SJSA1 (cell line): ENCODE measurements around the gene POLDIP2. TPM values are rescaled to one million over a fixed set of nuclear protein-coding genes. Genes with fewer than 3 reads are reported as not detected.

Experiments used
- DNase-seq, 2 experiments: peaks; one replicate each; pipeline ENCODE4 v3.0.0-alpha.2; 2015 to 2020; ENCODE audit warnings: low spot score in 2 of 2, low read depth in 1 of 2
- H3K27ac ChIP-seq: fragments of 250-450 bp; sonication (Bioruptor Pico); 2 replicates; pipeline ENCODE4 v1.5.1; 2020; ENCODE audit warnings: mild to moderate bottlenecking, moderate library complexity
- H3K27me3 ChIP-seq: fragments of 250-450 bp; sonication (Bioruptor Pico); replicated peaks from 2 replicates; pipeline ENCODE4 v1.5.1; 2020; ENCODE audit warnings: mild to moderate bottlenecking, moderate library complexity
- H3K36me3 ChIP-seq: fragments of 250-450 bp; sonication (Bioruptor Pico); 2 replicates; pipeline ENCODE4 v1.5.1; 2020; ENCODE audit warnings: mild to moderate bottlenecking
- H3K4me1 ChIP-seq: fragments of 250-450 bp; sonication (Bioruptor Pico); replicated peaks from 2 replicates; pipeline ENCODE4 v1.6.1; 2021; ENCODE audit warnings: mild to moderate bottlenecking
- H3K4me3 ChIP-seq: fragments of 250-450 bp; sonication (Bioruptor Pico); 2 replicates; pipeline ENCODE4 v1.5.1; 2020; ENCODE audit warnings: mild to moderate bottlenecking
- H3K9me3 ChIP-seq: fragments of 250-450 bp; sonication (Bioruptor Pico); replicated peaks from 2 replicates; pipeline ENCODE4 v1.5.1; 2020; ENCODE audit warnings: mild to moderate bottlenecking
- total RNA-seq: library from RNA; depleted of rRNA; stranded (reverse); fragments of >200 nt; shearing (Covaris generic); gene quantifications from 2 replicates; pipeline ENCODE4 v1.2.3, GENCODE V29; 2014

POLDIP2 gene
- total RNA-seq, 1 experiment from 2014 or later, result 110 TPM

GRCh38 chr17:28396635-28397239 lies 39.4 kb upstream of the POLDIP2 start:
- Histone ChIP-seq H3K27ac (no peak overlapping the region), H3K4me1 (no peaks in the 10 kb centered on the region), H3K4me3 (no peak overlapping the region), H3K36me3 (0 out of 2 replicates have a peak, but pooled peaks cover 3% of the 10 kb centered on the region), H3K27me3 (no peaks in the 10 kb centered on the region), H3K9me3 (no peaks in the 10 kb centered on the region)
- DNase-seq, result no peak

- Histone ChIP-seq H3K4me1 (no peaks in the 10 kb centered on the region), H3K27ac (no peak overlapping the region), H3K4me3 (no peak overlapping the region), H3K9me3 (no peaks in the 10 kb centered on the region), H3K27me3 (no peaks in the 10 kb centered on the region), H3K36me3 (0 out of 2 replicates have a peak, but pooled peaks cover 3% of the 10 kb centered on the region)
- no peak for DNase-seq
These were observed 38.6 kb upstream of the POLDIP2 start for GRCh38 chr17:28395968-28396367.

GRCh38 chr17:28395426-28395825 lies 38.1 kb upstream of the POLDIP2 start:
- H3K4me3 ChIP-seq, result no peak overlapping the region
- no peaks in the 10 kb centered on the region for H3K4me1 ChIP-seq
- DNase-seq, result no peak
- peaks cover 8% of the 10 kb centered on the region; the same call in 1 of the 2 replicates for H3K36me3 ChIP-seq
- no peaks in the 10 kb centered on the region for H3K9me3 ChIP-seq
- no peak overlapping the region for H3K27ac ChIP-seq
- H3K27me3 ChIP-seq, result no peaks in the 10 kb centered on the region

DNA sequence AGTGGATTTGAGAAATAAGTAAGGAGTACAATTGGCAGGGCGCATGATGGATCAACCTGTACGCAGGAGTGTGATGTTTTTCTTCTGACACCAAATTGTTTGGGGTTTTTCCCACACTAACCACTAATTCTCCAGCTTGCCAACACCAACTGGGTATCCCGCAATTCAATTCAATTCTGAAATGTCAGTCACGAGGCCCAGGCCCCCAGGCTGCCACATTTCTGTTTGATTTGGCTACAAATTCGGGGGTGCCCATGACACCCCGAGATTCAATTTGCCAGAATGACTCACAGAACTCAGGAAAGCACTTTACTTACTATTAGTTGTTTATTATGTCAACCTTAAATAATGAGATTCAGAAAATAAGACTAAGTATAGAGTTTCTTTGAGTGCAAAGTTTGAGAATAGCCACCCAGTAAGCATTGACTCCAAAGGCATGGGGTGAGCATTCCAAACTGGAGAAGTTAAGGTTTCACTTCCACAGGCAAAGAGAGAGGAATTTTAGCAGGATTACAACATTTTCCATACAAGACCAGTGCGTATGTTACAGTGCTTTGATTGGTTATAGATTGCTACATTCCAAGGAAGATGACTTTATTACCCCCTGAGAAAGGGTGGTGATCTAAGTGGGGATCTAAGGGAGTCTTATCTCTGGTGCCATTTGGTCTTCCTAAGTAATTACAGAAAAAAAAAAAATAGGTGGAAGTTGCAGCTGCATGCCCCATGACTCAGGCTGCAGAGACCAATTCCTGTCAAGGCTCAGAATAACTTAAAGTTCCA lies 37.2 kb upstream of the POLDIP2 start:
- no peak for DNase-seq
- Histone ChIP-seq H3K4me1 (no peaks in the 10 kb centered on the region), H3K4me3 (no peak overlapping the region), H3K27ac (no peak overlapping the region), H3K9me3 (no peaks in the 10 kb centered on the region), H3K36me3 (peaks cover 14% of the 10 kb centered on the region), H3K27me3 (no peaks in the 10 kb centered on the region)

DNA sequence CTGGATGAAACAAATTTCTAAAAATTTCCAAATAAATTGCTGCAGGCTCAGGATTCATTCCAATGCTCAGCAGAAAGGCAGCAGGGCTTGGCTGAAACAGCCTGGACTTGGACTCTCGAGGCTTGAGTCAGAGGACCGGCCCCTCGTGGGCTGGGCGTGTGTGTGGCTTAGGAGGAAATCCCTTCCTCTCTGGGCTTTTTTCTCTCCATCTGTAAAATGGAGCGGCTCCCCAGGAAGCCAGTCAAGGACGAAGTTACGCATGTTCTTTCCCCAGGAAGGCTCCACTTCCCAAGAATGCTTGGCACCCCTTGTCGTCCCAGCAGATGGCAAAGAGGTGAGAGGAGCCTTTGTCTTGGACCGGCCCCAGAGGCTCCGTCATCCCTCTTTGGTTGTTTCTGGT lies 35.2 kb upstream of the POLDIP2 start:
- DNase-seq, result no peak
- no peaks in the 10 kb centered on the region for H3K27me3 ChIP-seq
- H3K27ac ChIP-seq, result no peak overlapping the region
- H3K4me1 ChIP-seq, result no peaks in the 10 kb centered on the region
- H3K36me3 ChIP-seq, result peaks cover 16% of the 10 kb centered on the region
- no peak overlapping the region for H3K4me3 ChIP-seq
- no peaks in the 10 kb centered on the region for H3K9me3 ChIP-seq

- Histone ChIP-seq H3K27me3 (no peaks in the 10 kb centered on the region), H3K4me1 (no peaks in the 10 kb centered on the region), H3K36me3 (peaks cover 16% of the 10 kb centered on the region)
These were observed 34.1 kb upstream of the POLDIP2 start for GRCh38 chr17:28391401-28391800.

DNA sequence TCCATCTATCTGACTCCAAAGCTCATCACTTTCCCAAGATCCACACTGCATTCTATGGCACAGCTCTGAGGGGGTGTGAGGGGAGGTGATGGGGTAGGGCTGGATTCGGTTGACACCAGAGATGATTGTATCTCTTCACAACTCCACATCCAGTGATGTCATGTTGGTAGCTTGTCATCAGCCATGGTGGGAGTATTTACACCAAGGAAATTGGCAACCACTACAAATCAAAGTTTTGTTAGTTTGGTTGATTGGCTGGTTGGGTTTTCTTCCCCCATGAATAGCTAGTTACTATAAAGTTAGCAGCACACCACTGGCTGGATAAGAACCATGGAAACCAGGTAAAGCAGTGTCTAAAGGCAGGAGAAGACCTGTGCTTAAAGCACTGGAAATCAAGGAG lies 33.7 kb upstream of the POLDIP2 start:
- Histone ChIP-seq H3K4me1 (no peaks in the 10 kb centered on the region), H3K9me3 (no peaks in the 10 kb centered on the region), H3K36me3 (peaks cover 16% of the 10 kb centered on the region), H3K27me3 (no peaks in the 10 kb centered on the region), H3K27ac (no peak overlapping the region), H3K4me3 (no peak overlapping the region)
- no peak for DNase-seq

More at GRCh38 chr17:28391401-28391800, 34.1 kb upstream of the POLDIP2 start:
- Histone ChIP-seq H3K9me3 (no peaks in the 10 kb centered on the region), H3K4me3 (no peak overlapping the region), H3K27ac (no peak overlapping the region)
- DNase-seq, result no peak

DNA sequence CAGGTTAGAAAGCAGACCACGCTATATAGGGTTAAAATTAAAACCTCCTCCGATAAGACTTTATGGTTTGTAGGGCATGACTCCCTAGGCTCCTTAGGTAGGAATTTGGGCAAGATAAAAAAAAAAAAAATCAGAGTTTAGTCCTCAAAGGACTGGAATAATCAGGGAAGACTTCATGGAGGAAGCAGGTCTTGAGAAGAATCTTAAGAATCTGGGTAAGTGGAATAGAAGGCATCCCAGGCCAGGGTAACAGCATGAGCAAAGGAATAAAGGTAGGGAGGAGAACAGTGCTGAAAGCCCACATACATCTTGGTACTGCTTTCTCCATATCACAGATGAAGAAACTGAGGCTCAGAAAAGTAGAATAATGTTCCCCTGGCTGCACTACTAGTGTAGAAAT lies 33.2 kb upstream of the POLDIP2 start:
- peaks cover 16% of the 10 kb centered on the region for H3K36me3 ChIP-seq
- no peaks in the 10 kb centered on the region for H3K9me3 ChIP-seq
- no peak overlapping the region for H3K4me3 ChIP-seq
- no peaks in the 10 kb centered on the region for H3K27me3 ChIP-seq
- no peak overlapping the region for H3K27ac ChIP-seq
- DNase-seq, result no peak
- H3K4me1 ChIP-seq, result no peaks in the 10 kb centered on the region

DNA sequence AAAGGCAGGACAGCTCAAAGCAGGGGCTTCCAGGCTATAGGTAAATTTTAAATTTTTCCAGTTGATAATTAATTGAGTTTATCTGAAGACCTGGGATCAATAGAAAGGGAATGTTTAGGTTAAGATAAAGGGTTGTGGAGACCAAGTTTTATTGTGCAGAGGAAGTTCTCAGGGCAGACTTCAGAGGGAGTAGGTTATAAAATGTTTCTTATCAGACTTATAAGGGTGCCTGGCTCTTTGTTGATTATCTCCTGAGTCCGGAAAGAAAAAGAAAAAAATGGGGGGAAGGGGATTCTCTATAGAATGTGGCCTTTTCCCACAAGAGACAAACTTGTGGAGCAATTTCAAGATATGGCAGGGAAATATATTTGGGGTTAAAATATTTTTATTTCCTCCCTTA lies 32.8 kb upstream of the POLDIP2 start:
- H3K36me3 ChIP-seq, result peaks cover 16% of the 10 kb centered on the region
- no peak overlapping the region for H3K4me3 ChIP-seq
- no peaks in the 10 kb centered on the region for H3K9me3 ChIP-seq
- DNase-seq, result no peak
- no peaks in the 10 kb centered on the region for H3K27me3 ChIP-seq
- no peaks in the 10 kb centered on the region for H3K4me1 ChIP-seq
- no peak overlapping the region for H3K27ac ChIP-seq

GRCh38 chr17:28388106-28388505 lies 30.8 kb upstream of the POLDIP2 start:
- Histone ChIP-seq H3K9me3 (no peaks in the 10 kb centered on the region), H3K27ac (no peak overlapping the region), H3K27me3 (no peaks in the 10 kb centered on the region), H3K4me1 (no peaks in the 10 kb centered on the region), H3K36me3 (peaks cover 17% of the 10 kb centered on the region), H3K4me3 (no peak overlapping the region)
- DNase-seq, result no peak

GRCh38 chr17:28386391-28386790 lies 29.1 kb upstream of the POLDIP2 start:
- Histone ChIP-seq H3K4me3 (no peak overlapping the region), H3K9me3 (no peaks in the 10 kb centered on the region), H3K27me3 (no peaks in the 10 kb centered on the region), H3K36me3 (peaks cover 17% of the 10 kb centered on the region), H3K4me1 (no peaks in the 10 kb centered on the region), H3K27ac (no peak overlapping the region)
- no peak for DNase-seq

DNA sequence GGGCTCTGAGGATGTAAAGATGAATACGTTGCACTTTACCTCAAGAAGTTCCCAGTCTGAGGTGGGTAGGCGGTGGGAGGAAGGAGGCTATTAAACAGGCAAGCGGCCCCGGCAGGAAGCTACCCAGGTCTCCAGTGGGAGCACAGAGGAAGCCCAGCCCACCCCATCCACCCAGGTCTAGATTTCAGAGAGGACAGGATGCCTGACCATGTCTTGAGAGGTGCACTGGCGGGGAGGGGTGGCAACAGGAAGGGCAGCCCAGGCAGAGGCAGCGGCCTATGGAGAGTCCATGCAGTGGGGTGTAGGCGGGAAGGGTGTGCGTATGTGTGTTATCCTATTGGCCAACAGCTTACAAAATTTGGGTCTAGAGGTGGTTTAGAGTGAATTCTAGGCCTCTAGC lies 28.1 kb upstream of the POLDIP2 start:
- H3K9me3 ChIP-seq, result no peaks in the 10 kb centered on the region
- no peak for DNase-seq
- no peak overlapping the region for H3K4me3 ChIP-seq
- no peaks in the 10 kb centered on the region for H3K4me1 ChIP-seq
- peaks cover 12% of the 10 kb centered on the region for H3K36me3 ChIP-seq
- no peak overlapping the region for H3K27ac ChIP-seq
- H3K27me3 ChIP-seq, result no peaks in the 10 kb centered on the region

DNA sequence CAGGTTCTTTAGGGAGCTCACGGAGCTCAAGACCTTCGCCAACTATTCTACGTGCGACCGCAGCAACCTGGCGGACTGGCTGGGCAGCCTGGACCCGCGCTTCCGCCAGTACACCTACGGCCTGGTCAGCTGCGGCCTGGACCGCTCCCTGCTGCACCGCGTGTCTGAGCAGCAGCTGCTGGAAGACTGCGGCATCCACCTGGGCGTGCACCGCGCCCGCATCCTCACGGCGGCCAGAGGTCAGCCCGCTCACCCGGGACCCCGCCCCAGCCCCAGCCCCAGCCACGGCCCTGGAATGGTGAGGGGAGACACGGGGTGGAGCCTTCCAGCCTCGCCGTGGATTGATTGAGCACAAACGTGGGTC lies 27.7 kb upstream of the POLDIP2 start:
- peaks cover 10% of the 10 kb centered on the region for H3K36me3 ChIP-seq
- DNase-seq, result no peak
- H3K27me3 ChIP-seq, result no peaks in the 10 kb centered on the region
- H3K4me1 ChIP-seq, result no peaks in the 10 kb centered on the region
- H3K27ac ChIP-seq, result no peak overlapping the region
- no peaks in the 10 kb centered on the region for H3K9me3 ChIP-seq
- H3K4me3 ChIP-seq, result no peak overlapping the region

DNA sequence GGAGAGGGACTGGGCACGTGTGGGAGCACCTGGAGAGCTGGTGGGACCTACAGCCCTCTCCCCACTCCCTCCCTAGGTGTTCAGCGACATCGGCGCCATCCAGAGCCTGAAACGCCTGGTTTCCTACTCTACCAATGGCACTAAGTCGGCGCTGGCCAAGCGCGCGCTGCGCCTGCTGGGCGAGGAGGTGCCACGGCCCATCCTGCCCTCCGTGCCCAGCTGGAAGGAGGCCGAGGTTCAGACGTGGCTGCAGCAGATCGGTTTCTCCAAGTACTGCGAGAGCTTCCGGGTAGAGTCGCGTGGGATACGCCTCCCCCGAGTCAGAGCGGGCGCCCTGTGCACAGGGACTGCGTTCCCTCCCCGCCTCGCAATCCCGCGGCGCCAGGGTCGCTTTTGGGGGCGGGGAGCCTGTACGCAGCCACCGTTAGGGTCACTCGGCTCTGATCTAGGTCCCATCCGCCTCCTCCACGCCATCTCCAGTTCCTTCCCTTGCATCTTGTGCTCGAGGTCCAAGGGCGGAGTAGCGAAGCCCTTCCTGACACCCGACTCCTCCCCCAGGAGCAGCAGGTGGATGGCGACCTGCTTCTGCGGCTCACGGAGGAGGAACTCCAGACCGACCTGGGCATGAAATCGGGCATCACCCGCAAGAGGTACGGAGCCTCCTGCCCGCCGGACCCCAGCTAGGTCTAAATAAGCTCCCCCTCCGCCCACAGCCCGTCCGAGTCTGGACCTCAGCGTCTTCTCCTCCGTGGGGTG lies 27.1 kb upstream of the POLDIP2 start:
- no peak for DNase-seq
- Histone ChIP-seq H3K4me1 (no peaks in the 10 kb centered on the region), H3K4me3 (no peak overlapping the region), H3K27ac (no peak overlapping the region), H3K36me3 (peaks cover 5% of the 10 kb centered on the region), H3K9me3 (no peaks in the 10 kb centered on the region), H3K27me3 (no peaks in the 10 kb centered on the region)
